ENCODE data around the gene CAMK2D.
"Not testable (repeated sequence)": the region's sequence is repeated elsewhere in the genome, so short reads cannot be mapped to it uniquely, and the experiment has no call there.

DNA sequence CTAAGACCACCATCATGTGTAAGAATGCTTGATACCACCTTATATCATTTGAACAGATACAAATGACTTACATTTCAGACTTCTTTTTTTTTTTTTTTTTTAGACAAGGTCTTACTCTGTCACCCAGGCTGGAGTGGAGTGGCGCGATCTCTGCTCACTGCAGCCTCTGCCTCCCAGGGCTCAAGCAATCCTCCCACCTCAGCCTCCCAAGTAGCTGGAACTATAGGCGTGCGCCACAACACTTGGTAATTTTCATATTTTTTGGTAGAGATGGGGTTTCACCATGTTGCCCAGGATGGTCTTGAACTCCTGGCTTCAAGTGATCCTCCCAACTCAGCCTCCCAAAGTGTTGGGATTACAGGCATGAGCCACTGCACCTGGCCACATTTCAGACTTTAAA is 76.4 kb downstream of the CAMK2D start:
- TF ChIP-seq, protein P1, sequence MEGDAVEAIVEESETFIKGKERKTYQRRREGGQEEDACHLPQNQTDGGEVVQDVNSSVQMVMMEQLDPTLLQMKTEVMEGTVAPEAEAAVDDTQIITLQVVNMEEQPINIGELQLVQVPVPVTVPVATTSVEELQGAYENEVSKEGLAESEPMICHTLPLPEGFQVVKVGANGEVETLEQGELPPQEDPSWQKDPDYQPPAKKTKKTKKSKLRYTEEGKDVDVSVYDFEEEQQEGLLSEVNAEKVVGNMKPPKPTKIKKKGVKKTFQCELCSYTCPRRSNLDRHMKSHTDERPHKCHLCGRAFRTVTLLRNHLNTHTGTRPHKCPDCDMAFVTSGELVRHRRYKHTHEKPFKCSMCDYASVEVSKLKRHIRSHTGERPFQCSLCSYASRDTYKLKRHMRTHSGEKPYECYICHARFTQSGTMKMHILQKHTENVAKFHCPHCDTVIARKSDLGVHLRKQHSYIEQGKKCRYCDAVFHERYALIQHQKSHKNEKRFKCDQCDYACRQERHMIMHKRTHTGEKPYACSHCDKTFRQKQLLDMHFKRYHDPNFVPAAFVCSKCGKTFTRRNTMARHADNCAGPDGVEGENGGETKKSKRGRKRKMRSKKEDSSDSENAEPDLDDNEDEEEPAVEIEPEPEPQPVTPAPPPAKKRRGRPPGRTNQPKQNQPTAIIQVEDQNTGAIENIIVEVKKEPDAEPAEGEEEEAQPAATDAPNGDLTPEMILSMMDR (IDR thresholded peaks at IDR 0.05), result not testable (repeated sequence)
- not testable (repeated sequence) for TF ChIP-seq POLR2A (IDR thresholded peaks at IDR 0.05)

All from stomach (tissue), 4 donors.